GM12864 (cell line): Measurements from ENCODE around the gene OR6N1.
A peak's percentile ranks its signal among the peaks of the same experiment; 100 is the strongest.

Experiments
- DNase-seq: peaks from one replicate; pipeline ENCODE4 v3.0.0-alpha.2; 2011; ENCODE audit warnings: low read depth
- H3K4me3 ChIP-seq: 2 replicates; pipeline ENCODE4 v1.5.1; 2011; ENCODE audit warnings: mild to moderate bottlenecking, low read depth, low read length, control low read depth
- CTCF ChIP-seq: IDR thresholded peaks from 2 replicates; pipeline ENCODE4 v1.5.1; 2011; ENCODE audit warnings: low read depth, mild to moderate bottlenecking, moderate library complexity, low read length, control low read depth, inconsistent platforms; ENCODE audit errors: missing control alignments

Gene OR6N1

GRCh38 chr1:158801396-158801795 lies 29.4 kb upstream of the OR6N1 start:
- no peak overlapping the region for H3K4me3 ChIP-seq
- no peak for TF ChIP-seq CTCF
- DNase-seq, result no peak

- no peak for TF ChIP-seq CTCF
- DNase-seq, result no peak
- no peak overlapping the region for H3K4me3 ChIP-seq
Observed at GRCh38 chr1:158800526-158800925, 28.5 kb upstream of the OR6N1 start.

- H3K4me3 ChIP-seq, result no peak overlapping the region
- TF ChIP-seq CTCF, result no peak
- no peak for DNase-seq
Observed at GRCh38 chr1:158799689-158800088, 27.7 kb upstream of the OR6N1 start.

GRCh38 chr1:158798531-158798930 lies 26.5 kb upstream of the OR6N1 start:
- DNase-seq, result no peak
- no peak overlapping the region for H3K4me3 ChIP-seq
- TF ChIP-seq CTCF, result no peak

GRCh38 chr1:158794247-158794646 lies 22.3 kb upstream of the OR6N1 start:
- H3K4me3 ChIP-seq, result no peak overlapping the region

GRCh38 chr1:158793604-158794003 lies 21.6 kb upstream of the OR6N1 start:
- peak; percentile 64 for TF ChIP-seq CTCF
- no peak overlapping the region for H3K4me3 ChIP-seq
- DNase-seq, result no peak

More at GRCh38 chr1:158794247-158794646, 22.3 kb upstream of the OR6N1 start:
- DNase-seq, result no peak
- no peak for TF ChIP-seq CTCF

- no peak for DNase-seq
- H3K4me3 ChIP-seq, result no peak within 1 kb of the TSS
- no peak for TF ChIP-seq CTCF
Observed at GRCh38 chr1:158781104-158781503, 9.1 kb upstream of the OR6N1 start, which contains the start of gene OR6N2. TSS of gene OR6N2 (minus strand) at chr1:158781204. CDS start at chr1:158777635, 3,569 bp downstream.
